WERI-Rb-1 (cell line): ENCODE data around the gene TMEM62.
"Not testable (repeated sequence)": the region's sequence is repeated elsewhere in the genome, so short reads cannot be mapped to it uniquely, and the experiment has no call there.

ENCODE experiments used
- DNase-seq: peaks from one replicate; pipeline ENCODE4 v3.0.0-alpha.2; 2020
- H3K27ac ChIP-seq: fragments of 250-450 bp; sonication (Bioruptor Pico); 2 replicates; pipeline ENCODE4 v1.5.1; 2020; ENCODE audit warnings: mild to moderate bottlenecking, moderate library complexity
- H3K27me3 ChIP-seq: fragments of 250-450 bp; sonication (Bioruptor Pico); 2 replicates; pipeline ENCODE4 v1.5.1; 2021; ENCODE audit warnings: mild to moderate bottlenecking, low read depth, moderate library complexity; ENCODE audit not compliant: insufficient read depth, severe bottlenecking
- H3K36me3 ChIP-seq: fragments of 250-450 bp; sonication (Bioruptor Pico); 2 replicates; pipeline ENCODE4 v1.5.1; 2020; ENCODE audit warnings: mild to moderate bottlenecking, moderate library complexity
- H3K4me3 ChIP-seq: 2 replicates; pipeline ENCODE4 v1.5.1; 2011; ENCODE audit warnings: low read depth, mild to moderate bottlenecking, control low read depth, low read length
- H3K9me3 ChIP-seq: fragments of 250-450 bp; sonication (Bioruptor Pico); 2 replicates; pipeline ENCODE4 v1.5.1; 2021; ENCODE audit warnings: mild to moderate bottlenecking, moderate library complexity; ENCODE audit not compliant: severe bottlenecking
- CTCF ChIP-seq: IDR thresholded peaks from 2 replicates; pipeline ENCODE4 v1.5.1; 2011; ENCODE audit warnings: low read depth, mild to moderate bottlenecking, control low read depth, inconsistent platforms, low read length

Gene TMEM62

GRCh38 chr15:43168192-43169107, 35.1 kb downstream of the TMEM62 start:
- no peak for DNase-seq

GRCh38 chr15:43169888-43170287, 36.5 kb downstream of the TMEM62 start:
- Histone ChIP-seq H3K9me3 (no peaks in the 10 kb centered on the region), H3K27me3 (no peaks in the 10 kb centered on the region), H3K36me3 (peaks cover 20% of the 10 kb centered on the region), H3K27ac (no peak overlapping the region), H3K4me3 (no peak overlapping the region)
- DNase-seq, result no peak
- no peak for TF ChIP-seq CTCF

More at GRCh38 chr15:43168192-43169107, 35.1 kb downstream of the TMEM62 start:
- Histone ChIP-seq H3K9me3 (no peaks in the 10 kb centered on the region), H3K27me3 (no peaks in the 10 kb centered on the region), H3K27ac (no peak overlapping the region), H3K4me3 (no peak overlapping the region), H3K36me3 (peaks cover 23% of the 10 kb centered on the region)
- no peak for TF ChIP-seq CTCF

- DNase-seq, H3K9me3 ChIP-seq, H3K4me3 ChIP-seq, H3K27ac ChIP-seq, H3K27me3 ChIP-seq: not testable (repeated sequence)
- H3K36me3 ChIP-seq, result peaks cover 15% of the 10 kb centered on the region
Measured at GRCh38 chr15:43175656-43176309, 42.4 kb downstream of the TMEM62 start.

- H3K27ac ChIP-seq, H3K9me3 ChIP-seq, DNase-seq, H3K27me3 ChIP-seq, H3K4me3 ChIP-seq: not testable (repeated sequence)
- peaks cover 13% of the 10 kb centered on the region for H3K36me3 ChIP-seq
Measured at GRCh38 chr15:43177147-43177546, 43.8 kb downstream of the TMEM62 start.

GRCh38 chr15:43183270-43183669, 49.9 kb downstream of the TMEM62 start:
- Histone ChIP-seq H3K27me3 (no peaks in the 10 kb centered on the region), H3K4me3 (no peak overlapping the region), H3K27ac (no peak overlapping the region), H3K9me3 (no peaks in the 10 kb centered on the region), H3K36me3 (no peaks in the 10 kb centered on the region; the same call in 1 of the 2 replicates)
- DNase-seq, result no peak
- TF ChIP-seq CTCF, result no peak

GRCh38 chr15:43184407-43185124, 51.2 kb downstream of the TMEM62 start:
- no peak for DNase-seq
- Histone ChIP-seq H3K27me3 (no peaks in the 10 kb centered on the region), H3K27ac (no peak overlapping the region), H3K4me3 (no peak overlapping the region; the same call in 1 of the 2 replicates), H3K36me3 (peaks cover under 1% of the 10 kb centered on the region), H3K9me3 (no peaks in the 10 kb centered on the region)
- TF ChIP-seq CTCF, result no peak
